ENCODE data around the gene AKR1C3.

Gene AKR1C3

GRCh38 chr10:5142199-5142598 lies 48.0 kb downstream of the AKR1C3 start:
- ATAC-seq = no peak

- no peak for ATAC-seq
Observed at GRCh38 chr10:5143137-5143536, 48.9 kb downstream of the AKR1C3 start.

GRCh38 chr10:5146920-5147254 lies 52.7 kb downstream of the AKR1C3 start:
- ATAC-seq = no peak

- ATAC-seq = no peak
Observed at GRCh38 chr10:5147255-5147980, 53.2 kb downstream of the AKR1C3 start.

- ATAC-seq = no peak
Observed at GRCh38 chr10:5147981-5148677, 53.9 kb downstream of the AKR1C3 start.

GRCh38 chr10:5148678-5149032 lies 54.4 kb downstream of the AKR1C3 start:
- no peak for ATAC-seq

GRCh38 chr10:5151076-5151475 lies 56.9 kb downstream of the AKR1C3 start:
- ATAC-seq = no peak

GRCh38 chr10:5155951-5156350 lies 61.7 kb downstream of the AKR1C3 start:
- ATAC-seq = no peak

Data from activated CD4-positive, CD25-positive, alpha-beta regulatory T cell treated with anti-CD3 and anti-CD28 coated beads, Interleukin-2, amount 50 U/mL, for 24 hours (primary cell).